Osteoblast (primary cell): ENCODE measurements around the gene SLC24A4. TPM values are rescaled to one million over a fixed set of nuclear protein-coding genes. Genes with fewer than 3 reads are reported as not detected.
A peak's percentile ranks its signal among the peaks of the same experiment; 100 is the strongest.

Experiments
- DNase-seq: peaks from one replicate; pipeline ENCODE4 v3.0.0; 2011; ENCODE audit warnings: low spot score, mixed read lengths; ENCODE audit not compliant: insufficient read length; ENCODE audit errors: missing footprints
- H2AFZ ChIP-seq: 2 replicates; pipeline ENCODE4 v1.6.0; 2011; ENCODE audit warnings: mild to moderate bottlenecking, low read length
- H3K27ac ChIP-seq: 2 replicates; pipeline ENCODE4 v1.5.1; 2011; ENCODE audit warnings: mild to moderate bottlenecking, low read depth, low read length, moderate library complexity
- H3K27me3 ChIP-seq: 2 replicates; pipeline ENCODE4 v1.6.0; 2012; ENCODE audit warnings: mild to moderate bottlenecking, control low read depth, inconsistent platforms, low read length, moderate library complexity; ENCODE audit not compliant: insufficient read depth
- H3K36me3 ChIP-seq: 2 replicates; pipeline ENCODE4 v1.5.1; 2011; ENCODE audit warnings: mild to moderate bottlenecking, low read length, control low read depth, moderate library complexity; ENCODE audit not compliant: insufficient read depth
- H3K4me1 ChIP-seq: 2 replicates; pipeline ENCODE4 v1.5.1; 2011; ENCODE audit warnings: mild to moderate bottlenecking, low read length, control low read depth, moderate library complexity; ENCODE audit not compliant: insufficient read depth
- H3K4me2 ChIP-seq: 2 replicates; pipeline ENCODE4 v1.6.0; 2011; ENCODE audit warnings: mild to moderate bottlenecking, low read length; ENCODE audit not compliant: insufficient read depth
- H3K4me3 ChIP-seq: fragments of 200-600 bp; sonication (generic); 3 replicates; pipeline ENCODE4 v1.5.1; 2012; ENCODE audit warnings: mild to moderate bottlenecking, low read length, inconsistent platforms; ENCODE audit not compliant: insufficient read depth
- H3K79me2 ChIP-seq: 2 replicates; pipeline ENCODE4 v1.6.0; 2012; ENCODE audit warnings: mild to moderate bottlenecking, low read length, control low read depth, inconsistent platforms; ENCODE audit not compliant: insufficient read depth
- H3K9me3 ChIP-seq: 2 replicates; pipeline ENCODE4 v1.5.1; 2011; ENCODE audit warnings: low read depth, low read length, control low read depth
- H4K20me1 ChIP-seq: 2 replicates; pipeline ENCODE4 v1.6.0; 2012; ENCODE audit warnings: mild to moderate bottlenecking, low read length, control low read depth; ENCODE audit not compliant: insufficient read depth
- total RNA-seq: library from RNA; depleted of rRNA; stranded (reverse); fragments of >200 nt; gene quantifications from 2 replicates; pipeline ENCODE4 v1.2.3, GENCODE V29; 2012
- TF ChIP-seq, protein P1 (sequence below): IDR thresholded peaks from 2 replicates; pipeline ENCODE4 v1.5.1; 2011; ENCODE audit warnings: mild to moderate bottlenecking, low read depth, low read length, moderate library complexity; ENCODE audit errors: extremely low read depth

Gene SLC24A4
- total RNA-seq, 1 donor, result under 0.01 TPM

GRCh38 chr14:92341791-92342190 lies 18.8 kb downstream of the SLC24A4 start:
- H2AFZ ChIP-seq, result no peak overlapping the region
- peaks cover 24% of the 10 kb centered on the region for H3K27me3 ChIP-seq
- no peak for DNase-seq

GRCh38 chr14:92348154-92348553 lies 25.2 kb downstream of the SLC24A4 start:
- no peak overlapping the region for H3K27ac ChIP-seq
- no peak overlapping the region for H2AFZ ChIP-seq
- no peak overlapping the region for H3K4me2 ChIP-seq
- H3K4me3 ChIP-seq, result no peak overlapping the region
- no peaks in the 10 kb centered on the region for H3K4me1 ChIP-seq
- no peaks in the 10 kb centered on the region for H4K20me1 ChIP-seq
- TF ChIP-seq, protein P1, sequence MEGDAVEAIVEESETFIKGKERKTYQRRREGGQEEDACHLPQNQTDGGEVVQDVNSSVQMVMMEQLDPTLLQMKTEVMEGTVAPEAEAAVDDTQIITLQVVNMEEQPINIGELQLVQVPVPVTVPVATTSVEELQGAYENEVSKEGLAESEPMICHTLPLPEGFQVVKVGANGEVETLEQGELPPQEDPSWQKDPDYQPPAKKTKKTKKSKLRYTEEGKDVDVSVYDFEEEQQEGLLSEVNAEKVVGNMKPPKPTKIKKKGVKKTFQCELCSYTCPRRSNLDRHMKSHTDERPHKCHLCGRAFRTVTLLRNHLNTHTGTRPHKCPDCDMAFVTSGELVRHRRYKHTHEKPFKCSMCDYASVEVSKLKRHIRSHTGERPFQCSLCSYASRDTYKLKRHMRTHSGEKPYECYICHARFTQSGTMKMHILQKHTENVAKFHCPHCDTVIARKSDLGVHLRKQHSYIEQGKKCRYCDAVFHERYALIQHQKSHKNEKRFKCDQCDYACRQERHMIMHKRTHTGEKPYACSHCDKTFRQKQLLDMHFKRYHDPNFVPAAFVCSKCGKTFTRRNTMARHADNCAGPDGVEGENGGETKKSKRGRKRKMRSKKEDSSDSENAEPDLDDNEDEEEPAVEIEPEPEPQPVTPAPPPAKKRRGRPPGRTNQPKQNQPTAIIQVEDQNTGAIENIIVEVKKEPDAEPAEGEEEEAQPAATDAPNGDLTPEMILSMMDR, result no peak
- no peaks in the 10 kb centered on the region for H3K79me2 ChIP-seq
- DNase-seq, result no peak
- H3K27me3 ChIP-seq, result peaks cover 9% of the 10 kb centered on the region
- H3K9me3 ChIP-seq, result no peaks in the 10 kb centered on the region
- no peaks in the 10 kb centered on the region for H3K36me3 ChIP-seq

More at GRCh38 chr14:92341791-92342190, 18.8 kb downstream of the SLC24A4 start:
- Histone ChIP-seq H3K36me3 (no peaks in the 10 kb centered on the region), H3K79me2 (no peaks in the 10 kb centered on the region), H3K27ac (no peak overlapping the region), H3K4me2 (no peak overlapping the region), H3K9me3 (no peaks in the 10 kb centered on the region), H4K20me1 (no peaks in the 10 kb centered on the region), H3K4me3 (no peak overlapping the region), H3K4me1 (no peaks in the 10 kb centered on the region)
- TF ChIP-seq, protein P1, result no peak

- DNase-seq, result no peak
- H3K4me1 ChIP-seq, result no peaks in the 10 kb centered on the region
- no peak overlapping the region for H2AFZ ChIP-seq
- H3K27me3 ChIP-seq, result peaks cover 4% of the 10 kb centered on the region
- no peak overlapping the region for H3K27ac ChIP-seq
- no peak overlapping the region for H3K4me2 ChIP-seq
- no peaks in the 10 kb centered on the region for H3K36me3 ChIP-seq
- H3K79me2 ChIP-seq, result no peaks in the 10 kb centered on the region
- TF ChIP-seq, protein P1, result no peak
- no peaks in the 10 kb centered on the region for H3K9me3 ChIP-seq
- no peak overlapping the region for H3K4me3 ChIP-seq
- H4K20me1 ChIP-seq, result no peaks in the 10 kb centered on the region
Measured at GRCh38 chr14:92351750-92352149, 28.8 kb downstream of the SLC24A4 start.

GRCh38 chr14:92352158-92352985 lies 29.4 kb downstream of the SLC24A4 start:
- Histone ChIP-seq H3K9me3 (no peaks in the 10 kb centered on the region), H3K36me3 (no peaks in the 10 kb centered on the region), H3K27me3 (peaks cover 3% of the 10 kb centered on the region), H3K27ac (no peak overlapping the region), H2AFZ (no peak overlapping the region), H3K4me3 (no peak overlapping the region), H3K4me2 (no peak overlapping the region), H3K79me2 (no peaks in the 10 kb centered on the region), H4K20me1 (no peaks in the 10 kb centered on the region), H3K4me1 (no peaks in the 10 kb centered on the region)
- no peak for DNase-seq
- TF ChIP-seq, protein P1, result peak; percentile 43
